AG09309 (cell line): ENCODE data around the gene TUBGCP6.
A peak's percentile ranks its signal among the peaks of the same experiment; 100 is the strongest.
"Not testable (repeated sequence)": the region's sequence is repeated elsewhere in the genome, so short reads cannot be mapped to it uniquely, and the experiment has no call there.

Source experiments
- DNase-seq: peaks from one replicate; pipeline ENCODE4 v3.0.0-alpha.2; 2010; ENCODE audit warnings: low read depth
- H3K4me3 ChIP-seq: 2 replicates; pipeline ENCODE4 v1.5.1; 2011; ENCODE audit warnings: mild to moderate bottlenecking, low read depth, low read length, moderate library complexity; ENCODE audit not compliant: control insufficient read depth
- TF ChIP-seq, protein P1 (sequence below): IDR thresholded peaks from 2 replicates; pipeline ENCODE4 v1.5.1; 2011; ENCODE audit warnings: mild to moderate bottlenecking, low read depth, low read length, inconsistent platforms; ENCODE audit not compliant: insufficient read depth, control insufficient read depth; ENCODE audit errors: missing control alignments

TUBGCP6 gene

GRCh38 chr22:50170453-50171318, 74.1 kb downstream of the TUBGCP6 start, which contains the start of gene PANX2:
Gene PANX2 (plus strand): TSS chr22:50170731. CDS start chr22:50170731, 0 bp downstream.
- TF ChIP-seq, protein P1, sequence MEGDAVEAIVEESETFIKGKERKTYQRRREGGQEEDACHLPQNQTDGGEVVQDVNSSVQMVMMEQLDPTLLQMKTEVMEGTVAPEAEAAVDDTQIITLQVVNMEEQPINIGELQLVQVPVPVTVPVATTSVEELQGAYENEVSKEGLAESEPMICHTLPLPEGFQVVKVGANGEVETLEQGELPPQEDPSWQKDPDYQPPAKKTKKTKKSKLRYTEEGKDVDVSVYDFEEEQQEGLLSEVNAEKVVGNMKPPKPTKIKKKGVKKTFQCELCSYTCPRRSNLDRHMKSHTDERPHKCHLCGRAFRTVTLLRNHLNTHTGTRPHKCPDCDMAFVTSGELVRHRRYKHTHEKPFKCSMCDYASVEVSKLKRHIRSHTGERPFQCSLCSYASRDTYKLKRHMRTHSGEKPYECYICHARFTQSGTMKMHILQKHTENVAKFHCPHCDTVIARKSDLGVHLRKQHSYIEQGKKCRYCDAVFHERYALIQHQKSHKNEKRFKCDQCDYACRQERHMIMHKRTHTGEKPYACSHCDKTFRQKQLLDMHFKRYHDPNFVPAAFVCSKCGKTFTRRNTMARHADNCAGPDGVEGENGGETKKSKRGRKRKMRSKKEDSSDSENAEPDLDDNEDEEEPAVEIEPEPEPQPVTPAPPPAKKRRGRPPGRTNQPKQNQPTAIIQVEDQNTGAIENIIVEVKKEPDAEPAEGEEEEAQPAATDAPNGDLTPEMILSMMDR: no peak
- DNase-seq: no peak
- peak within 1 kb of the TSS; percentile 32 for H3K4me3 ChIP-seq

DNA sequence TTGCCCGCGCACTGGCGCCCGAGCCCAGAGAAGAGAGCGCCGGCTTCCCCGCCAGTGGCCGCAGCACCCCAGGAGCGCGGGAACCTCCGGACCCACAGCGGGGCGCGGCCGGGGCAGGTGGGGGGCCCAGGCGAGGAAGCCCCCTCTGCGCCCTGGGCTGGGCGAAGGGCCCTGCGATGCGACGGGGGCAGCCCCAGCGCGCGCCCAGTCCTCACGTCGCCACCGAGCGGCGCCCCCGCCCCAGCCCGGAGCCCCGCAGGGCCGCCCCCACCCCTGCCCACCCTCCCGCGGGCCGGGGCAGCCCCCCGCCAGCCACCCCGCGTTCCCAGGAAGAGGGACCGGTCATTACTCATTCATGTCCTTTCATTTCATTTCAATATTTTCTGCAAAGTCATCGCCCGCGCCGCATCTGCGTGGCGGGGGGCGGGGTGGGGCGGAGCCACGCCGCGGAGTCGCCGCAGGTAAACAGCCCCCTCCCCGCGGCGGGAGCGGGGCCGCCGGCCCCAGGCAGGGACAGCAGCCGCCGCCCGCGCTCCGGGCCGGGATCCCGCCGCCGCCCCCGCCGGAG, 75.0 kb downstream of the TUBGCP6 start:
- TF ChIP-seq, protein P1: no peak
- H3K4me3 ChIP-seq: peak overlapping the region; percentile 29
- no peak for DNase-seq

GRCh38 chr22:50169181-50169759, 75.6 kb downstream of the TUBGCP6 start:
- H3K4me3 ChIP-seq: no peak overlapping the region; the same call in 1 of the 2 replicates
- DNase-seq: no peak
- TF ChIP-seq, protein P1: no peak

- DNase-seq: not testable (repeated sequence)
These were observed 76.2 kb downstream of the TUBGCP6 start for GRCh38 chr22:50168490-50169180.

GRCh38 chr22:50167689-50168489, 76.9 kb downstream of the TUBGCP6 start:
- TF ChIP-seq, protein P1: no peak
- H3K4me3 ChIP-seq: no peak overlapping the region
- no peak for DNase-seq

More at GRCh38 chr22:50168490-50169180, 76.2 kb downstream of the TUBGCP6 start:
- not testable (repeated sequence) for H3K4me3 ChIP-seq
